HEK293T (cell line): ENCODE measurements around the gene ST3GAL4.

Experiments used
- CTCF ChIA-PET: fragments of 350-600 bp; formaldehyde crosslinking; extraction: SDS; loops from one replicate; lab custom pipeline; 2021; ENCODE audit warnings: antibody characterized with exemption, inconsistent platforms; lab: Yijun Ruan, JAX
- POLR2A ChIA-PET: fragments of 350-600 bp; formaldehyde crosslinking; extraction: SDS; loops from one replicate; lab custom pipeline; 2020; ENCODE audit warnings: antibody characterized with exemption, inconsistent platforms; lab: Yijun Ruan, JAX
- DNase-seq: peaks from one replicate; pipeline ENCODE4 v3.0.0; 2012; ENCODE audit warnings: mixed read lengths; ENCODE audit errors: extremely low spot score
- ARNT ChIP-seq: fragments of 450-650 bp; IDR thresholded peaks from 2 replicates; pipeline ENCODE4 v1.6.1; 2017; ENCODE audit warnings: mild to moderate bottlenecking
- BHLHE40 ChIP-seq: fragments of 450-650 bp; IDR thresholded peaks from 2 replicates; pipeline ENCODE4 v1.6.1; 2016; ENCODE audit warnings: mild to moderate bottlenecking, moderate library complexity, borderline replicate concordance
- CTBP1 ChIP-seq: fragments of 450-650 bp; IDR thresholded peaks from 2 replicates; pipeline ENCODE4 v1.6.1; 2016; ENCODE audit warnings: borderline replicate concordance
- ELF4 ChIP-seq: fragments of 450-650 bp; IDR thresholded peaks from 2 replicates; pipeline ENCODE4 v1.6.1; 2017; ENCODE audit warnings: antibody characterized with exemption
- FOXA1 ChIP-seq: fragments of 450-650 bp; IDR thresholded peaks from 2 replicates; pipeline ENCODE4 v1.6.1; 2016; ENCODE audit warnings: mild to moderate bottlenecking
- FOXK2 ChIP-seq: fragments of 450-650 bp; IDR thresholded peaks from 2 replicates; pipeline ENCODE4 v1.6.1; 2016; ENCODE audit warnings: mild to moderate bottlenecking
- FOXM1 ChIP-seq: fragments of 450-650 bp; IDR thresholded peaks from 2 replicates; pipeline ENCODE4 v1.6.1; 2017; ENCODE audit warnings: mild to moderate bottlenecking, borderline replicate concordance
- HDGF ChIP-seq: fragments of 450-650 bp; IDR thresholded peaks from 2 replicates; pipeline ENCODE4 v1.6.1; 2017; ENCODE audit warnings: antibody characterized with exemption, borderline replicate concordance
- L3MBTL2 ChIP-seq: fragments of 450-650 bp; conservative IDR thresholded peaks from 2 replicates; pipeline ENCODE4 v1.6.1; 2016; ENCODE audit warnings: mild to moderate bottlenecking
- LEF1 ChIP-seq: fragments of 450-650 bp; IDR thresholded peaks from 2 replicates; pipeline ENCODE4 v1.6.1; 2017; ENCODE audit warnings: mild to moderate bottlenecking, borderline replicate concordance
- NFRKB ChIP-seq: fragments of 450-650 bp; IDR thresholded peaks from 2 replicates; pipeline ENCODE4 v1.6.1; 2016; ENCODE audit warnings: mild to moderate bottlenecking, moderate library complexity
- PKNOX1 ChIP-seq: fragments of 450-650 bp; IDR thresholded peaks from 2 replicates; pipeline ENCODE4 v1.6.1; 2016
- SP1 ChIP-seq: fragments of 450-650 bp; IDR thresholded peaks from 2 replicates; pipeline ENCODE4 v1.6.1; 2017
- SUZ12 ChIP-seq: fragments of 450-650 bp; IDR thresholded peaks from 2 replicates; pipeline ENCODE4 v1.6.1; 2016; ENCODE audit warnings: mild to moderate bottlenecking
- TARDBP ChIP-seq: fragments of 450-650 bp; IDR thresholded peaks from 2 replicates; pipeline ENCODE4 v1.6.1; 2016
- ZNF384 ChIP-seq: fragments of 450-650 bp; IDR thresholded peaks from 2 replicates; pipeline ENCODE4 v1.6.1; 2016

ST3GAL4 gene

GRCh38 chr11:126444072-126444471, 88.6 kb downstream of the ST3GAL4 start:
- ChIA-PET CTCF (interaction anchor here (1.1 kb wide), 1 partner anchor 37 kb away, joined by 4 read pairs; no protein-coding TSS in a partner anchor), POLR2A (no interaction called here)
- TF ChIP-seq TARDBP = no peak
- TF ChIP-seq NFRKB = no peak
- no peak for TF ChIP-seq ELF4
- DNase-seq = no peak

DNA sequence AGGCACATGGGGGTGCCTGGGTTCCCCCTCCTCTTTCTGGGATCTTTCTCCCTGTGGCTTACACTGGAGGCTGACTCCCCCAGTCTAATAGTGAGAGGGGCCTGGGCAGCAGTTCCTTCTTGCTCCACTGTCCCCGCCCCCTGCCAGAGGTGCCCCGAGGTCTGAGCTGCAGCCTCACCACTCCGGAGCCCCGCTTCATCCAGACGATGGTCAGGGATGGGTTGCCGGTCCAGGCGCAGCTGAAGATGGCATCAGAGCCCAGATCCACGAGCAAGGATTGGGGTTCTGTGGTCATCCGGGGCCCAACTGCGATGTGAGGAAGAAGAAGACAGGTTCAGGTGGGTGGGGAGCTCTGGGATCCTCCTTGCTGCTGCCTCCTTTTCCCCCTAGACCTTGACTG, 91.1 kb downstream of the ST3GAL4 start:
- ChIA-PET CTCF (no interaction called here), POLR2A (no interaction called here)
- no peak for DNase-seq
- TF ChIP-seq SP1 (no peak), ELF4 (no peak), NFRKB (no peak), SUZ12 (no peak), TARDBP (no peak), ARNT (no peak), LEF1 (no peak), L3MBTL2 (no peak), FOXM1 (no peak), CTBP1 (no peak), PKNOX1 (no peak), FOXA1 (no peak), HDGF (no peak), BHLHE40 (no peak), FOXK2 (no peak), ZNF384 (no peak)

GRCh38 chr11:126450198-126450597, 94.7 kb downstream of the ST3GAL4 start:
- TF ChIP-seq HDGF (no peak), SUZ12 (no peak), ELF4 (no peak), PKNOX1 (no peak), ZNF384 (no peak), CTBP1 (no peak), FOXA1 (no peak), FOXK2 (no peak), ARNT (no peak), FOXM1 (no peak), BHLHE40 (no peak), NFRKB (no peak), SP1 (no peak), LEF1 (no peak), TARDBP (no peak), L3MBTL2 (no peak)
- POLR2A ChIA-PET = no interaction called here
- CTCF ChIA-PET = no interaction called here
- DNase-seq = no peak

DNA sequence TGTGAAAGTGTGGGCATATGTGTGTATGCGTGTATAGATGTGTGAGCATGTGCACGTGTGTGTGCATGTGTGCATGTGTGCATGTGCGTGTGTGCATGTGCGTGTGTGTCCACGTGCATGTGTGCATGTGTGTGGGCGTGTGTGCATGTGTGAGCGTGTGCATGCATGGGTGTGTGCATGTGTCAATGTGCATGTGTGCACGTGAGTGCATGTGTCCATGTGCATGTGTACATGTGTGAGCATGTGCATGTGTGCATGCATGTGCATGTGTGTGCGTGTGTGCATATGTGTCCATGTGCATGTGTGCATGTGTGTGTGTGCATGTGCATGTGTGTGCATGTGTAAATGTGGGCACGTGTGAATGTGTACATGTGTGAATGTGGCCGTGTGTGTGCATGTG, 95.3 kb downstream of the ST3GAL4 start:
- CTCF ChIA-PET = no interaction called here
- POLR2A ChIA-PET = no interaction called here
- no peak for DNase-seq
- no peak for TF ChIP-seq FOXM1
- TF ChIP-seq SUZ12 = no peak
- no peak for TF ChIP-seq TARDBP
- no peak for TF ChIP-seq ARNT
- TF ChIP-seq ELF4 = no peak
- TF ChIP-seq ZNF384 = no peak
- TF ChIP-seq SP1 = no peak
- no peak for TF ChIP-seq HDGF
- TF ChIP-seq FOXA1 = no peak
- no peak for TF ChIP-seq FOXK2

DNA sequence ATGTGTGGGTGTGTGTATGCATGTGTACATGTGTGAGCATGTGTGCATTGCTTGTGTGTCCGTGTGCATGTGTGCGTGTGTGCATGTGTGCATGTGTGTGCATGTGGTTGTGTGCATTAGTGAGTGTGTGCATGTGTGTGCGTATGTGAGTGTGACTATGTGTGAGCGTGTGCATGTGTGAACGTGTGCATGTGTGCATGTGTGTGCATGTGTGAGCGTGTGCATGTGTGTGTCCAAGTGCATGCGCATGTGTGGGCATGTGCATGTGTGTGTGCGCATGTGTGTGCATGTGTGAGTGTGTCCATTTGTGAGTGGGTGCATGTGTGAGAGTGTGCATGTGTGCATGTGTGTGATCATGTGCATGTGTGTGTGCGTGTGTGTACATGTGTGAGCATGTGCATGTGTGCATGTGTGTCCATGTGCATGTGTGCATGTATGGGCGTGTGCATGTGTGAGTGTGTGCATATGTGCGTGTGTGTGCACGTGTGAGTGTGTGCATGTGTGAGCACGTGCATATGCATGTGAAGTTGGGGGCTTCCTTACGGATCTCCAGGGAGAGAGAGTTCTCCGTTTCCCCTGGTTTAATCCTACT, 95.8 kb downstream of the ST3GAL4 start:
- ChIA-PET CTCF (interaction anchor here (2.2 kb wide), 1 partner anchor 30 kb away, joined by 9 read pairs; no protein-coding TSS in a partner anchor), POLR2A (no interaction called here)
- DNase-seq = no peak
- TF ChIP-seq LEF1 (no peak), ELF4 (no peak), ARNT (no peak)

DNA sequence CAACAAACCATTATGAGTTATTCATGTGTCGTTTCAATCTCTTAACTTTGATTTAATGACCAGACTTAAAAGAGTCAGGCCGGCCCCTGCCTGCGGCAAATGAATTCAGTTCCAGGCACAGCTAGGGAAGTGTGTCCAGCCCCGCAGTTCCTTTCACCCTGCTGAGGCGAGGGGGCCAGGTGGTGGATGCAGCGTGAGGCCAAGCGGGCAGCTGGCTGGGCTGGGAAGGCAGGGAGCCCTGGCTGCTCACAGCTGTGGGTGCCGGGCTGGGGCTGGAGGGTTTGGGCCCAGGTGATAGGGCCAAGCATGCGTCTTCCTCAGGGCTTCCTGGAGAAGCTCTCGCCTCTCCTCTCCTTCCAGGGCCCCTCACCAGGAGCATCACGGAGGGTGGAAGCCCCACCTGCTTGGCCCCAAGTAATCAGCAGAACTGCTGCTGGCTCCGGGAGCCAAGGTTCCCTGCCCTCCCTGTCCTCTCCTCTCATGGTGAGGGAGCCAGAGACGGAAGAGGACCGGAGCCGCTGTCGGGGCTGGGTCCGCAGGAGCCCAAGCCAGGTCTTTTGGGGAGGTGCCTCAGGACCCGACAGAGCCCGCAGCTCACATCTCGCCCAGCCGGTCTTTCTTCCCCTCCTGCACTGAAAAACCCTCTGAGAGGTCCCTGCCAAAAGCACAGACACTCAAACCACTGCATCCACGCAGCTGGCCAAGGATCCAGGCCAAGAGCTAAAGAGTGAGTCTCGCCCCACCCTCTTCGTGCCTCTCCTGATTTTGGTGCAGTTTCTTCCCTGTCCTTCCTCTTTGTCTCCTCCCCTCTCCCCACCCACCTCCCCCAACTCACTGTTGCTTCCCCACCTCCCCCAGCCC, 97.0 kb downstream of the ST3GAL4 start:
- ChIA-PET CTCF (interaction anchor here (2.2 kb wide), 1 partner anchor 28 kb away, joined by 9 read pairs; no protein-coding TSS in a partner anchor), POLR2A (interaction anchor here (0.6 kb wide), 1 partner anchor 153 kb away, joined by 3 read pairs; no protein-coding TSS in a partner anchor)
- no peak for DNase-seq
- TF ChIP-seq L3MBTL2 = no peak
- TF ChIP-seq SP1 = no peak
- no peak for TF ChIP-seq ELF4
- no peak for TF ChIP-seq FOXK2
- no peak for TF ChIP-seq ARNT
- no peak for TF ChIP-seq HDGF
- no peak for TF ChIP-seq SUZ12
- TF ChIP-seq FOXA1 = no peak
- no peak for TF ChIP-seq LEF1
- TF ChIP-seq BHLHE40 = no peak
- TF ChIP-seq CTBP1 = no peak
- no peak for TF ChIP-seq ZNF384
- TF ChIP-seq NFRKB = no peak
- TF ChIP-seq TARDBP = no peak
- no peak for TF ChIP-seq PKNOX1
- no peak for TF ChIP-seq FOXM1
